Progenitor cell of endocrine pancreas (in vitro differentiated cells): ENCODE results near the gene LEFTY1. TPM values are rescaled to one million over a fixed set of nuclear protein-coding genes. Genes with fewer than 3 reads are reported as not detected.
"Not testable (repeated sequence)": the region's sequence is repeated elsewhere in the genome, so short reads cannot be mapped to it uniquely, and the experiment has no call there.

Experiments
- DNase-seq: peaks from one replicate; pipeline ENCODE4 v3.0.0; 2021; ENCODE audit warnings: low spot score; ENCODE audit not compliant: unreplicated experiment
- H3K27ac Mint-ChIP-seq: 2 replicates; pipeline ENCODE4 v1.8.0; 2021; ENCODE audit warnings: mild to moderate bottlenecking, moderate library complexity, mixed read lengths
- H3K27me3 Mint-ChIP-seq: 2 replicates; pipeline ENCODE4 v1.8.0; 2021; ENCODE audit warnings: mixed read lengths
- H3K36me3 Mint-ChIP-seq: 2 replicates; pipeline ENCODE4 v1.8.0; 2022; ENCODE audit warnings: mixed read lengths; ENCODE audit not compliant: insufficient read depth
- H3K4me1 Mint-ChIP-seq: 2 replicates; pipeline ENCODE4 v1.8.0; 2021; ENCODE audit warnings: low read depth, mixed read lengths
- H3K4me3 Mint-ChIP-seq: 2 replicates; pipeline ENCODE4 v1.8.0; 2021; ENCODE audit warnings: low read depth, mild to moderate bottlenecking, moderate library complexity, mixed read lengths
- H3K9me3 Mint-ChIP-seq: 2 replicates; pipeline ENCODE4 v1.8.0; 2021; ENCODE audit warnings: low read depth, mixed read lengths
- CTCF ChIP-seq: fragments of 200-600 bp; sonication (generic); IDR thresholded peaks from one replicate; pipeline ENCODE4 v1.5.0; 2021; ENCODE audit warnings: antibody characterized with exemption, mild to moderate bottlenecking; ENCODE audit not compliant: unreplicated experiment
- microRNA-seq: library from miRNA; unstranded; fragments of <30 nt; microRNA quantifications from one replicate; pipeline ENCODE4 v1.1.0, GENCODE V29; 2020; ENCODE audit warnings: borderline number of aligned reads; ENCODE audit not compliant: unreplicated experiment
- total RNA-seq: library from RNA; stranded (reverse); gene quantifications from 2 replicates; pipeline ENCODE4 v1.2.1, GENCODE V29; 2021

The LEFTY1 gene
- total RNA-seq, 1 donor from 2014 or later: 26.0 TPM

GRCh38 chr1:225840713-225841112 lies 48.2 kb downstream of the LEFTY1 start:
- Mint-ChIP-seq H3K36me3 (peaks cover 9% of the 10 kb centered on the region), H3K4me3 (no peak overlapping the region), H3K27me3 (no peaks in the 10 kb centered on the region), H3K27ac (no peak overlapping the region), H3K9me3 (no peaks in the 10 kb centered on the region), H3K4me1 (peaks cover 5% of the 10 kb centered on the region)
- no peak for TF ChIP-seq CTCF
- no peak for DNase-seq

- no peaks in the 10 kb centered on the region for H3K27me3 Mint-ChIP-seq
- no peak for DNase-seq
- peaks cover 7% of the 10 kb centered on the region for H3K36me3 Mint-ChIP-seq
- TF ChIP-seq CTCF: no peak
- H3K27ac Mint-ChIP-seq: no peak overlapping the region
- H3K9me3 Mint-ChIP-seq: no peaks in the 10 kb centered on the region
- no peak overlapping the region for H3K4me3 Mint-ChIP-seq
- H3K4me1 Mint-ChIP-seq: peaks cover 2% of the 10 kb centered on the region
These were observed 48.7 kb downstream of the LEFTY1 start for GRCh38 chr1:225840223-225840610.

GRCh38 chr1:225838793-225839192 lies 50.2 kb downstream of the LEFTY1 start:
- peaks cover 2% of the 10 kb centered on the region for H3K4me1 Mint-ChIP-seq

GRCh38 chr1:225836296-225836695 lies 52.6 kb downstream of the LEFTY1 start:
- H3K4me1 Mint-ChIP-seq: not testable (repeated sequence)

More at GRCh38 chr1:225838793-225839192, 50.2 kb downstream of the LEFTY1 start:
- H3K4me3 Mint-ChIP-seq: no peak overlapping the region
- H3K9me3 Mint-ChIP-seq: no peaks in the 10 kb centered on the region
- no peaks in the 10 kb centered on the region for H3K27me3 Mint-ChIP-seq
- no peak overlapping the region for H3K27ac Mint-ChIP-seq
- no peak for TF ChIP-seq CTCF
- peaks cover 9% of the 10 kb centered on the region for H3K36me3 Mint-ChIP-seq
- no peak for DNase-seq

More at GRCh38 chr1:225836296-225836695, 52.6 kb downstream of the LEFTY1 start:
- not testable (repeated sequence) for H3K27ac Mint-ChIP-seq, H3K9me3 Mint-ChIP-seq, H3K4me3 Mint-ChIP-seq, H3K27me3 Mint-ChIP-seq, DNase-seq
- peaks cover 21% of the 10 kb centered on the region for H3K36me3 Mint-ChIP-seq

Small RNAs within 50 kb of the gene (microRNA-seq; reads per million reads assigned to microRNA genes)
- 1.8 reads per million for gene MIR6741

Other genes starting within 250 kb of the LEFTY1 start
- gene ENAH, start 236.0 kb downstream of the LEFTY1 start, total RNA-seq: 213 and 217 TPM in 2 replicates
- 406 and 423 TPM in 2 replicates for gene SRP9, start 111.3 kb downstream of the LEFTY1 start, total RNA-seq
- 41.2 and 41.5 TPM in 2 replicates for gene EPHX1, start 79.0 kb downstream of the LEFTY1 start, total RNA-seq
- gene TMEM63A, start 6.8 kb downstream of the LEFTY1 start, total RNA-seq: 236 and 246 TPM in 2 replicates
- 54.5 and 54.8 TPM in 2 replicates for gene PYCR2, start 35.1 kb upstream of the LEFTY1 start, total RNA-seq
- gene LEFTY2, start 52.1 kb upstream of the LEFTY1 start, total RNA-seq: 0.22 and 0.51 TPM in 2 replicates
- 15.0 and 15.1 TPM in 2 replicates for gene SDE2, start 110.2 kb upstream of the LEFTY1 start, total RNA-seq
- 1,238 and 1,313 TPM in 2 replicates for gene H3-3A, start 173.6 kb upstream of the LEFTY1 start, total RNA-seq